Esophagus muscularis mucosa (tissue), 4 donors: ENCODE results near the gene TLCD2. TPM values are rescaled to one million over a fixed set of nuclear protein-coding genes. Genes with fewer than 3 reads are reported as not detected.
"Not testable (repeated sequence)": the region's sequence is repeated elsewhere in the genome, so short reads cannot be mapped to it uniquely, and the experiment has no call there.

ENCODE experiments used
- DNase-seq: peaks from one replicate; pipeline ENCODE4 v3.0.0-alpha.2; 2017; ENCODE audit errors: extremely low spot score
- H3K27ac ChIP-seq, 4 donors: fragments of 200-600 bp; sonication (generic); replicated peaks in 1 of 4; 1 replicate in 3 of 4; 2 replicates in 1 of 4; pipeline ENCODE4 v1.5.1; 2016 to 2019; ENCODE audit warnings: mild to moderate bottlenecking in 1 of 4
- H3K27me3 ChIP-seq, 4 donors: fragments of 200-600 bp; sonication (generic); one replicate each; pipeline versions ENCODE4 v1.5.1 to v1.6.0; 2016 to 2019
- H3K36me3 ChIP-seq, 4 donors: fragments of 200-600 bp; sonication (generic); one replicate each; pipeline ENCODE4 v1.5.1; 2016 to 2019
- H3K4me1 ChIP-seq, 4 donors: fragments of 200-600 bp; sonication (generic); one replicate each; pipeline ENCODE4 v1.5.1; 2016 to 2019
- H3K4me3 ChIP-seq, 4 donors: fragments of 200-600 bp; sonication (generic); 1 replicate in 2 of 4; 2 replicates in 2 of 4; pipeline ENCODE4 v1.5.1; 2016 to 2019; ENCODE audit warnings: mild to moderate bottlenecking in 4 of 4, moderate library complexity in 1 of 4
- H3K9me3 ChIP-seq, 4 donors: fragments of 200-600 bp; sonication (generic); 1 replicate in 3 of 4; 2 replicates in 1 of 4; pipeline ENCODE4 v1.5.1; 2016 to 2019
- CTCF ChIP-seq, 3 experiments: fragments of 200-600 bp in 2 of 3; fragments of 450-650 bp in 1 of 3; sonication (generic) in 2 of 3; IDR thresholded peaks; one replicate each; pipeline ENCODE4 v1.5.1; 2017 to 2019; ENCODE audit warnings: antibody characterized with exemption in 3 of 3, mild to moderate bottlenecking in 2 of 3, moderate library complexity in 1 of 3
- EP300 ChIP-seq: sonication (generic); formaldehyde crosslinking; IDR thresholded peaks from one replicate; pipeline ENCODE4 v1.6.1; 2017; ENCODE audit warnings: antibody characterized with exemption
- POLR2A ChIP-seq: fragments of 450-650 bp; IDR thresholded peaks from one replicate; pipeline ENCODE4 v1.6.1; 2017; ENCODE audit warnings: antibody characterized with exemption, moderate library complexity, mild to moderate bottlenecking, low read depth
- POLR2AphosphoS5 ChIP-seq, 2 donors: sonication (generic); formaldehyde crosslinking; IDR thresholded peaks; one replicate each; pipeline ENCODE4 v1.6.1; 2017; ENCODE audit warnings: antibody characterized with exemption in 2 of 2
- WGBS: methylation state at CpG from one replicate; pipeline ENCODE4 v1.1.5; 2018; 5-methylcytosine and 5-hydroxymethylcytosine counted together
- intact Hi-C: fragments of 100-400 bp; cut with DNase I; formaldehyde crosslinking; loops from one replicate; pipeline ENCODE4 v1.15.1; 2023
- total RNA-seq, 4 donors: library from RNA; depleted of rRNA; stranded (reverse); fragments of >200 nt; gene quantifications; one replicate each; pipeline versions ENCODE4 v1.1.0 to v1.2.1, GENCODE V29; 2016

TLCD2 gene
- total RNA-seq, 4 donors from 2014 or later = 4.6 to 7.7 (median 5.5) TPM

- Histone ChIP-seq H3K27me3 (no peaks in the 10 kb centered on the region), H3K9me3 (no peaks in the 10 kb centered on the region), H3K36me3 (peaks cover 80 to 95% (median 95%) of the 10 kb centered on the region in 4 donors), H3K27ac (peak overlapping the region in 1 of 4 donors; percentile 10), H3K4me3 (no peak overlapping the region), H3K4me1 (peaks cover 17 to 27% (median 25%) of the 10 kb centered on the region in 4 donors)
- DNase-seq = no peak
- 88% methylated on average over 23 of the region's 26 CpGs for WGBS
- TF ChIP-seq POLR2A = no peak
- TF ChIP-seq CTCF (IDR thresholded peaks at IDR 0.05) = no peak
- TF ChIP-seq EP300 = no peak
- no peak for TF ChIP-seq POLR2AphosphoS5 (IDR thresholded peaks at IDR 0.05)
- intact Hi-C loops = no loop called here
Measured at GRCh38 chr17:1673041-1673785, 37.0 kb downstream of the TLCD2 start.

GRCh38 chr17:1663934-1664333 lies 46.2 kb downstream of the TLCD2 start:
- WGBS = 93% methylated on average over 5 of the region's 5 CpGs
- H3K9me3 ChIP-seq, H3K4me3 ChIP-seq, H3K27me3 ChIP-seq, H3K27ac ChIP-seq, DNase-seq, intact Hi-C loops: not testable (repeated sequence)
- peaks cover 1 to 27% (median 25%) of the 10 kb centered on the region in 4 donors for H3K4me1 ChIP-seq
- peaks cover 57 to 98% (median 91%) of the 10 kb centered on the region in 4 donors for H3K36me3 ChIP-seq

- peak overlapping the region in 1 of 4 donors; percentile 30 for H3K27ac ChIP-seq
- H3K9me3 ChIP-seq = no peaks in the 10 kb centered on the region
- no peaks in the 10 kb centered on the region for H3K27me3 ChIP-seq
- no peak overlapping the region for H3K4me3 ChIP-seq
- peaks cover 86 to 100% (median 99%) of the 10 kb centered on the region in 4 donors for H3K36me3 ChIP-seq
- no peak for DNase-seq
- TF ChIP-seq POLR2AphosphoS5 (IDR thresholded peaks at IDR 0.05) (no peak), CTCF (IDR thresholded peaks at IDR 0.05) (no peak), POLR2A (no peak), EP300 (no peak)
- no peaks in the 10 kb centered on the region for H3K4me1 ChIP-seq
- WGBS = 91% methylated on average over 12 of the region's 12 CpGs
- intact Hi-C loops = no loop called here
Measured at GRCh38 chr17:1661045-1661444, 49.1 kb downstream of the TLCD2 start.

- no peak overlapping the region for H3K4me3 ChIP-seq
- H3K36me3 ChIP-seq = peaks cover 99 to 100% (median 100%) of the 10 kb centered on the region in 4 donors
- no peaks in the 10 kb centered on the region for H3K4me1 ChIP-seq
- no peak overlapping the region for H3K27ac ChIP-seq
- WGBS = 87% methylated on average over 9 of the region's 9 CpGs
- TF ChIP-seq POLR2AphosphoS5 (IDR thresholded peaks at IDR 0.05) (no peak), CTCF (IDR thresholded peaks at IDR 0.05) (no peak), POLR2A (no peak), EP300 (no peak)
- intact Hi-C loops = no loop called here
- no peaks in the 10 kb centered on the region for H3K27me3 ChIP-seq
- DNase-seq = no peak
- H3K9me3 ChIP-seq = no peaks in the 10 kb centered on the region
Measured at GRCh38 chr17:1658100-1658499, 52.1 kb downstream of the TLCD2 start.

DNA sequence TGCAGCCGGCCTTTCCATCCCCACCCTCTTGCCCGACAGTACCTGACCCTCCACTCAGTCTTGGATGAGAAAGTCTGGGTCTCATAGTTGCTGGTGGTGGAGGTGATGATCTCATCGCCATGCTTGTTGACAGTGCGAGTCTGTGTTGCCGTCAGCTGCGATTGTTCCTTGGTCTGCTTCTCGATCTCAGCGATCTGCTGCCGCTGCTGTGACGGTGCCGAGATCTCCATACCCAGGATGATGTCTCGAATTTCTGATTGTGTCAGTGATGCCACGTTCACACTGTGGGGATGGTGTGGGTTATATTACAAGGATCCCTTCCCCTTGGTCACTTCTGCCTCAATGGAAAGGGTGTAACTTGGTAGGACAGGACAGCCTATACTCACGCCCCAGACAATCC lies 56.4 kb downstream of the TLCD2 start:
- intact Hi-C loops = no loop called here
- Histone ChIP-seq H3K4me3 (no peak overlapping the region), H3K27me3 (peaks cover 0 to 3% (median 0%) of the 10 kb centered on the region in 4 donors), H3K9me3 (no peaks in the 10 kb centered on the region), H3K27ac (no peak overlapping the region), H3K36me3 (peaks cover 82 to 87% (median 86%) of the 10 kb centered on the region in 4 donors), H3K4me1 (peaks cover 12 to 19% (median 16%) of the 10 kb centered on the region in 4 donors)
- no peak for DNase-seq
- TF ChIP-seq POLR2A = no peak
- no peak for TF ChIP-seq EP300
- TF ChIP-seq POLR2AphosphoS5 (IDR thresholded peaks at IDR 0.05) = no peak
- TF ChIP-seq CTCF (IDR thresholded peaks at IDR 0.05) = no peak
- WGBS = 88% methylated on average over 14 of the region's 14 CpGs

- H3K27me3 ChIP-seq, DNase-seq, H3K9me3 ChIP-seq, H3K4me3 ChIP-seq, intact Hi-C loops: not testable (repeated sequence)
- Histone ChIP-seq H3K27ac (peak overlapping the region in 2 of 4 donors; percentile 5 to 13), H3K4me1 (peaks cover 18 to 28% (median 25%) of the 10 kb centered on the region in 4 donors), H3K36me3 (peaks cover 72 to 77% (median 76%) of the 10 kb centered on the region in 4 donors)
- WGBS = 87% methylated on average over 7 of the region's 7 CpGs
Measured at GRCh38 chr17:1652794-1653193, 57.4 kb downstream of the TLCD2 start.
